ENCODE data around the gene LRRTM4.

DNA sequence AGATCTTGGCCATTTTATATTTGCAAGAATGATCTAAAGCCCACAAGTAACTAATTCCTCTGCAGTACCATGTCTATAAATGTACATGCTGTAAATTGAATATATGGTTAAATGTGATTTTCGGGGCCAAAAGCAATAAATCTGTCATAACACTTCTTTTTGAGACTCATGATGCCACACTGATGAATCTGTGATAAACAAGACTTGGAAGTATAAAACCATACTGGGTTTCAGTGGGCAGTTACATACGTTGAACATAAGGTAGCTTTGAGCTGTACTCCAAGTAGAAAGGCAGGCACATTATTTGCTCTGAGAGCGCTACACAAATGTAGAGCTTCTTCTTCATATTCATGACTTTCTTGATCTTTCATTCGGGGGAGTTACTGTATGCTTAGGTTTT lies 792.2 kb downstream of the LRRTM4 start:
- TF ChIP-seq POLR2A (IDR thresholded peaks at IDR 0.05; ENCODE audit: low read depth, low read length), result no peak
- no peak for TF ChIP-seq POLR2AphosphoS5 (IDR thresholded peaks at IDR 0.05; ENCODE audit: low read depth, low read length)
- TF ChIP-seq TAF1 (IDR thresholded peaks at IDR 0.05; ENCODE audit: low read depth, low read length), result no peak
- no peak for TF ChIP-seq SPI1 (IDR thresholded peaks at IDR 0.05; ENCODE audit: low read depth, low read length)
- TF ChIP-seq POU2F2 (IDR thresholded peaks at IDR 0.05; ENCODE audit: low read depth, low read length), result no peak
- no peak for TF ChIP-seq PAX5 (IDR thresholded peaks at IDR 0.05; ENCODE audit: insufficient read depth, low read length, severe bottlenecking)

All from GM12891 (cell line).